MV-4-11 (cell line): ENCODE measurements around the gene C14orf119.

Experiments used
- DNase-seq: peaks from one replicate; lab custom pipeline; 2025; lab: John Stamatoyannopoulos, UW

Gene C14orf119

GRCh38 chr14:23109769-23110168 is 14.5 kb downstream of the C14orf119 start:
- DNase-seq = no peak

- no peak for DNase-seq
Measured at GRCh38 chr14:23110579-23111365, 15.5 kb downstream of the C14orf119 start.

- peak; percentile 61 for DNase-seq
Measured at GRCh38 chr14:23112359-23113178, 17.3 kb downstream of the C14orf119 start.

GRCh38 chr14:23113431-23114119 is 18.3 kb downstream of the C14orf119 start:
- no peak for DNase-seq

- DNase-seq = no peak
Measured at GRCh38 chr14:23114120-23114458, 18.8 kb downstream of the C14orf119 start.

- no peak for DNase-seq
Measured at GRCh38 chr14:23114669-23115038, 19.3 kb downstream of the C14orf119 start.

- DNase-seq = peak; percentile 71
Measured at GRCh38 chr14:23115039-23115731, 19.9 kb downstream of the C14orf119 start.

GRCh38 chr14:23115918-23116317 is 20.6 kb downstream of the C14orf119 start:
- no peak for DNase-seq

- no peak for DNase-seq
Measured at GRCh38 chr14:23117371-23118020, 22.2 kb downstream of the C14orf119 start.

- peak; percentile 72 for DNase-seq
Measured at GRCh38 chr14:23118506-23119362, 23.4 kb downstream of the C14orf119 start, which contains the start of gene CEBPE. Gene CEBPE, minus strand, starts transcription at chr14:23119255. Its CDS starts 164 bp downstream, at chr14:23119091.

- peak; percentile 97 for DNase-seq
Measured at GRCh38 chr14:23119363-23120327, 24.3 kb downstream of the C14orf119 start.

- peak; percentile 83 for DNase-seq
Measured at GRCh38 chr14:23120541-23121251, 25.4 kb downstream of the C14orf119 start.

GRCh38 chr14:23121361-23121771 is 26.1 kb downstream of the C14orf119 start:
- DNase-seq = no peak

GRCh38 chr14:23122086-23122485 is 26.8 kb downstream of the C14orf119 start:
- DNase-seq = no peak

- no peak for DNase-seq
Measured at GRCh38 chr14:23123419-23123818, 28.1 kb downstream of the C14orf119 start.

- DNase-seq = no peak
Measured at GRCh38 chr14:23124337-23124954, 29.1 kb downstream of the C14orf119 start.

- no peak for DNase-seq
Measured at GRCh38 chr14:23125011-23125410, 29.7 kb downstream of the C14orf119 start.

- no peak for DNase-seq
Measured at GRCh38 chr14:23125933-23126524, 30.7 kb downstream of the C14orf119 start.
